ENCODE results near the gene TMPO.
A peak's percentile ranks its signal among the peaks of the same experiment; 100 is the strongest.
"Not testable (repeated sequence)": the region's sequence is repeated elsewhere in the genome, so short reads cannot be mapped to it uniquely, and the experiment has no call there.

TMPO gene

GRCh38 chr12:98578821-98579220, 63.4 kb downstream of the TMPO start:
- no peak for DNase-seq (ENCODE audit: low read depth in 2 of 2)

- DNase-seq (ENCODE audit: low read depth in 2 of 2) = no peak
These were observed 64.0 kb downstream of the TMPO start for GRCh38 chr12:98579347-98579746.

- no peak for DNase-seq (ENCODE audit: low read depth in 2 of 2)
These were observed 64.4 kb downstream of the TMPO start for GRCh38 chr12:98579835-98580234.

GRCh38 chr12:98580695-98581094, 65.3 kb downstream of the TMPO start:
- no peak for DNase-seq (ENCODE audit: low read depth in 2 of 2)

- DNase-seq (ENCODE audit: low read depth in 2 of 2) = no peak
These were observed 65.7 kb downstream of the TMPO start for GRCh38 chr12:98581101-98581500.

GRCh38 chr12:98582093-98582492, 66.7 kb downstream of the TMPO start:
- DNase-seq (ENCODE audit: low read depth in 2 of 2) = no peak

GRCh38 chr12:98587084-98587483, 71.7 kb downstream of the TMPO start:
- no peak for DNase-seq (ENCODE audit: low read depth in 2 of 2)

- no peak for DNase-seq (ENCODE audit: low read depth in 2 of 2)
These were observed 75.8 kb downstream of the TMPO start for GRCh38 chr12:98591209-98591608.

GRCh38 chr12:98592825-98593322, 77.5 kb downstream of the TMPO start:
- no peak for DNase-seq (ENCODE audit: low read depth in 2 of 2)

GRCh38 chr12:98593351-98594049, 78.1 kb downstream of the TMPO start, which contains the start of gene SLC25A3:
TSS of gene SLC25A3 (plus strand) at chr12:98593686. CDS start at chr12:98593979, 293 bp downstream.
- peak; percentile 85 to 87 for DNase-seq (ENCODE audit: low read depth in 2 of 2)

GRCh38 chr12:98594050-98594835, 78.9 kb downstream of the TMPO start:
- DNase-seq (ENCODE audit: low read depth in 2 of 2) = no peak

GRCh38 chr12:98595243-98595988, 80.0 kb downstream of the TMPO start:
- no peak for DNase-seq (ENCODE audit: low read depth in 2 of 2)

GRCh38 chr12:98597313-98597712, 81.9 kb downstream of the TMPO start:
- DNase-seq (ENCODE audit: low read depth in 2 of 2) = not testable (repeated sequence)
